HuH-7.5 (cell line): Measurements from ENCODE around the gene BCL2.
A peak's percentile ranks its signal among the peaks of the same experiment; 100 is the strongest.

ENCODE experiments used
- DNase-seq: peaks from one replicate; pipeline ENCODE4 v3.0.0; 2011; ENCODE audit warnings: low spot score

Gene BCL2

GRCh38 chr18:63326011-63326410 is 6.4 kb upstream of the BCL2 start:
- DNase-seq = no peak

GRCh38 chr18:63325086-63325686 is 5.6 kb upstream of the BCL2 start:
- no peak for DNase-seq

GRCh38 chr18:63322908-63323634 is 3.5 kb upstream of the BCL2 start:
- DNase-seq = peak; percentile 49

GRCh38 chr18:63322206-63322605 is 2.6 kb upstream of the BCL2 start:
- no peak for DNase-seq

- no peak for DNase-seq
These were observed 1.7 kb upstream of the BCL2 start for GRCh38 chr18:63321291-63321690.

- DNase-seq = peak; percentile 25
These were observed 1.4 kb upstream of the BCL2 start for GRCh38 chr18:63320975-63321265.

GRCh38 chr18:63320123-63320974 is 780 bp upstream of the BCL2 start:
- peak; percentile 64 for DNase-seq

GRCh38 chr18:63318889-63319382 is 633 bp downstream of the BCL2 start:
- no peak for DNase-seq

GRCh38 chr18:63317982-63318888 is 1.3 kb downstream of the BCL2 start:
- DNase-seq = no peak

GRCh38 chr18:63317556-63317946 is 2.0 kb downstream of the BCL2 start:
- DNase-seq = no peak

- no peak for DNase-seq
These were observed 2.7 kb downstream of the BCL2 start for GRCh38 chr18:63316612-63317555.

GRCh38 chr18:63315876-63316275 is 3.7 kb downstream of the BCL2 start:
- no peak for DNase-seq

- no peak for DNase-seq
These were observed 4.4 kb downstream of the BCL2 start for GRCh38 chr18:63315131-63315662.

- no peak for DNase-seq
These were observed 5.3 kb downstream of the BCL2 start for GRCh38 chr18:63314062-63314790.

GRCh38 chr18:63313396-63313917 is 6.1 kb downstream of the BCL2 start:
- DNase-seq = no peak

GRCh38 chr18:63312737-63313395 is 6.7 kb downstream of the BCL2 start:
- DNase-seq = no peak

GRCh38 chr18:63312019-63312409 is 7.6 kb downstream of the BCL2 start:
- DNase-seq = no peak

- DNase-seq = no peak
These were observed 8.2 kb downstream of the BCL2 start for GRCh38 chr18:63311118-63312018.
